ENCODE measurements around the gene CAMK1. TPM values are rescaled to one million over a fixed set of nuclear protein-coding genes. Genes with fewer than 3 reads are reported as not detected.

CAMK1 gene
- total and polyA plus RNA-seq, 9 of the 15 experiments (the other 6 are each of a cell fraction or from before 2014, with no cell fraction given): 0.23 to 10.7 (median 6.0) TPM

GRCh38 chr3:9749645-9750555 lies 19.8 kb downstream of the CAMK1 start, which contains the start of gene OGG1 (continued):
- TF ChIP-seq, protein P1, sequence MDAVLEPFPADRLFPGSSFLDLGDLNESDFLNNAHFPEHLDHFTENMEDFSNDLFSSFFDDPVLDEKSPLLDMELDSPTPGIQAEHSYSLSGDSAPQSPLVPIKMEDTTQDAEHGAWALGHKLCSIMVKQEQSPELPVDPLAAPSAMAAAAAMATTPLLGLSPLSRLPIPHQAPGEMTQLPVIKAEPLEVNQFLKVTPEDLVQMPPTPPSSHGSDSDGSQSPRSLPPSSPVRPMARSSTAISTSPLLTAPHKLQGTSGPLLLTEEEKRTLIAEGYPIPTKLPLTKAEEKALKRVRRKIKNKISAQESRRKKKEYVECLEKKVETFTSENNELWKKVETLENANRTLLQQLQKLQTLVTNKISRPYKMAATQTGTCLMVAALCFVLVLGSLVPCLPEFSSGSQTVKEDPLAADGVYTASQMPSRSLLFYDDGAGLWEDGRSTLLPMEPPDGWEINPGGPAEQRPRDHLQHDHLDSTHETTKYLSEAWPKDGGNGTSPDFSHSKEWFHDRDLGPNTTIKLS (IDR thresholded peaks at IDR 0.05; ENCODE audit: borderline replicate concordance, low read depth): peak; percentile 82
- TF ChIP-seq PURB (CRISPR knock-in tag; IDR thresholded peaks at IDR 0.05; ENCODE audit: low read depth): no peak
- 0 out of 4 replicates have a peak, but pooled peaks of 1 of the 2 experiments have one; percentile 70 for TF ChIP-seq MLX (CRISPR knock-in tag; conservative IDR thresholded peaks at IDR 0.05)
- TF ChIP-seq CXXC5 (CRISPR knock-in tag; IDR thresholded peaks at IDR 0.05): peak; percentile 71
- TF ChIP-seq KDM2B (CRISPR knock-in tag; IDR thresholded peaks at IDR 0.05): no peak
- TF ChIP-seq XRCC3 (IDR thresholded peaks at IDR 0.05): no peak
- TF ChIP-seq MAFF (IDR thresholded peaks at IDR 0.05; ENCODE audit: low read length): no peak
- TF ChIP-seq NR4A1 (CRISPR knock-in tag; IDR thresholded peaks at IDR 0.05): no peak
- no peak for TF ChIP-seq NR4A1 (tag; IDR thresholded peaks at IDR 0.05)
- TF ChIP-seq ATF7 (IDR thresholded peaks at IDR 0.05): peak; percentile 92
- no peak for TF ChIP-seq POLR3G (IDR thresholded peaks at IDR 0.05; ENCODE audit: extremely low read depth, insufficient read length, insufficient replicate concordance)
- TF ChIP-seq GTF2E2 (tag; IDR thresholded peaks at IDR 0.05): no peak
- peak; percentile 16; the same call in 1 of the 2 replicates for TF ChIP-seq ZNF407 (IDR thresholded peaks at IDR 0.05; ENCODE audit: low read depth)
- no peak for TF ChIP-seq PRPF4 (IDR thresholded peaks at IDR 0.05; ENCODE audit: insufficient read depth, low read depth, low read length, poor library complexity, severe bottlenecking)
- no peak for TF ChIP-seq RBM14 (IDR thresholded peaks at IDR 0.05; ENCODE audit: borderline replicate concordance, insufficient read depth, low read depth, low read length)
- no peak for TF ChIP-seq FOXJ2 (tag; IDR thresholded peaks at IDR 0.05)
- TF ChIP-seq LARP7 (IDR thresholded peaks at IDR 0.05): no peak
